Measurements from ENCODE around the gene LGALSL.

DNA sequence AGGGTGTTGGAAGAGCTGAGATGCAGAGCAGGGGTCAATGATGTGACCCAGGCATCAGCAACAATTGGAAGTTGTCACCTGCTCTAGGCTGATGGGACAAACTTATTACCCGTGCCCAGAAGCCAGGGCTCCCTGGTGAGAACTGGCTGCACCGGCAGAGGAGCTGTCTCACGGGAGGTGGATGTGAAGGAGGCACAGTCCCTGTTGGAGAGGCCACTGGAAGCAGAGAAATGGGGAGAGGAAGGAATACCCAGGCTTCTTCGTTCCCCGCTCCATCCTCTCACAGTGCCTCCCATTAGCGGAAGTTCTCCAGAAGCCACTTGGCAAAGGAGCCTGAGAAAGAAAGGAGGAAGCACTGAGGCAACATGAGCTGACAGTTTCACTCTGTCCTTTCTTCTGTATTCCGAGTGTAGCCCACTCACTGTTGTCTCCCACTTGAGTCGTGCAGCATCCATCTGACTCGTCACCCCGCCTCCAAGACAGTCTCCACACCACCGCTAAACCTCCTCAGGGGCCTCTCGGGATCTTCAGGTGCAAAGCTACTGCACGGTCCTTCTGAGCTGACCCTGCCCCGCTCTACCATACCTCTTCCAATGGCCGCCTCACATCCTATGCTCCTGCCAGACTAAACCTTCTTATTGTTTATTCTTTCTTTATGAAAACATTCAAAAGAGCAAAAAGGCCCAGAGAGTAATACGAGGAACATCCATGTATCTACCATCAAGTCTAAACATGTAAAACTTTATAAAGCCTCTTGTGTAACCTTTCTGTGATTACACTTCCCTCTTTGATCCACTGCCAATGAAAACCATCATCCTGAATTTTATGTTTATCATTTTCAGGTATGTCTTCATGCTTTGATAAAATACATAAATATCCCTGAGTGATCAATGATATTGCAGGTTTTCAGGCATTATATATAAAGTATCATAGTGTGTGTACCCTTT lies 51.1 kb downstream of the LGALSL start:
- TF ChIP-seq TOX (CRISPR knock-in tag; IDR thresholded peaks at IDR 0.05; ENCODE audit: borderline replicate concordance) = no peak
- TF ChIP-seq GLIS3 (CRISPR knock-in tag; IDR thresholded peaks at IDR 0.05) = no peak
- no peak for TF ChIP-seq RARB (CRISPR knock-in tag; IDR thresholded peaks at IDR 0.05)
- no peak for TF ChIP-seq BACH2 (CRISPR knock-in tag; IDR thresholded peaks at IDR 0.05; ENCODE audit: borderline replicate concordance)
- no peak for TF ChIP-seq ARNTL (CRISPR knock-in tag; IDR thresholded peaks at IDR 0.05; ENCODE audit: borderline replicate concordance, low read depth)
- TF ChIP-seq OSR1 (CRISPR knock-in tag; IDR thresholded peaks at IDR 0.05) = no peak
